HG03460 (cell line): ENCODE data around the gene CCDC197.

ENCODE experiments used
- ATAC-seq: cut with Tn5 transposase; IDR thresholded peaks from one replicate; pipeline ENCODE4 v1.9.1; 2021; ENCODE audit not compliant: unreplicated experiment

The CCDC197 gene

GRCh38 chr14:93977171-93977570, 19.9 kb upstream of the CCDC197 start:
- ATAC-seq: no peak

- peak; percentile 61 for ATAC-seq
Measured at GRCh38 chr14:93977790-93978581, 19.1 kb upstream of the CCDC197 start.

- ATAC-seq: peak; percentile 0
Measured at GRCh38 chr14:93978735-93979134, 18.4 kb upstream of the CCDC197 start.

- ATAC-seq: no peak
Measured at GRCh38 chr14:93980456-93981201, 16.5 kb upstream of the CCDC197 start.

GRCh38 chr14:93981316-93982229, 15.5 kb upstream of the CCDC197 start:
- ATAC-seq: no peak

GRCh38 chr14:93982230-93983007, 14.7 kb upstream of the CCDC197 start:
- ATAC-seq: no peak

- ATAC-seq: no peak
Measured at GRCh38 chr14:93984070-93984469, 13.0 kb upstream of the CCDC197 start.

GRCh38 chr14:93984987-93985410, 12.1 kb upstream of the CCDC197 start:
- ATAC-seq: no peak

GRCh38 chr14:93986955-93987354, 10.1 kb upstream of the CCDC197 start:
- no peak for ATAC-seq

GRCh38 chr14:93987376-93987775, 9.7 kb upstream of the CCDC197 start:
- ATAC-seq: no peak

- ATAC-seq: no peak
Measured at GRCh38 chr14:93987815-93988476, 9.2 kb upstream of the CCDC197 start.

- ATAC-seq: peak; percentile 58
Measured at GRCh38 chr14:93989939-93990338, 7.2 kb upstream of the CCDC197 start.

GRCh38 chr14:93991212-93991611, 5.9 kb upstream of the CCDC197 start:
- ATAC-seq: no peak

GRCh38 chr14:93991649-93992048, 5.5 kb upstream of the CCDC197 start:
- no peak for ATAC-seq

- no peak for ATAC-seq
Measured at GRCh38 chr14:93993382-93993781, 3.7 kb upstream of the CCDC197 start.

- no peak for ATAC-seq
Measured at GRCh38 chr14:93994919-93995682, 2.0 kb upstream of the CCDC197 start.

- no peak for ATAC-seq
Measured at GRCh38 chr14:93996130-93996695, 888 bp upstream of the CCDC197 start.

- no peak for ATAC-seq
Measured at GRCh38 chr14:93997916-93998870, 1.1 kb downstream of the CCDC197 start.
